Umbilical cord (tissue), 1 donor: ENCODE measurements around the gene POTEC. TPM values are rescaled to one million over a fixed set of nuclear protein-coding genes. Genes with fewer than 3 reads are reported as not detected.

Experiments used
- total RNA-seq: library from RNA; depleted of rRNA; stranded (reverse); fragments of >200 nt; gene quantifications from one replicate; pipeline ENCODE4 v1.2.3, GENCODE V29; 2014; ENCODE audit warnings: low replicate concordance; ENCODE audit not compliant: insufficient read depth

POTEC gene
- total RNA-seq, 1 donor from 2014 or later, result 0.72 TPM

Other genes starting within 250 kb of the POTEC start
- 1.4 TPM for gene ANKRD30B, start 204.6 kb upstream of the POTEC start, total RNA-seq